Keratinocyte (primary cell): Measurements from ENCODE around the gene BOC. TPM values are rescaled to one million over a fixed set of nuclear protein-coding genes. Genes with fewer than 3 reads are reported as not detected.

Experiments used
- DNase-seq: peaks from one replicate; pipeline ENCODE4 v3.0.0-alpha.2; 2011; ENCODE audit warnings: low read depth, missing footprints, low spot score
- FAIRE-seq: peaks from 2 replicates; lab custom pipeline; 2011; peaks lifted over from hg19 to GRCh38; lab: Jason Lieb, UNC
- H2AFZ ChIP-seq: 2 replicates; pipeline ENCODE4 v1.6.0; 2012; ENCODE audit warnings: low read length, control low read depth, inconsistent platforms; ENCODE audit not compliant: control insufficient read depth
- H3K27ac ChIP-seq: 2 replicates; pipeline ENCODE4 v1.5.1; 2011; ENCODE audit warnings: low read length; ENCODE audit not compliant: control insufficient read depth, insufficient read depth
- H3K27me3 ChIP-seq: 3 replicates; pipeline ENCODE4 v1.6.0; 2011; ENCODE audit warnings: low read length; ENCODE audit not compliant: control insufficient read depth, insufficient read depth; ENCODE audit errors: extremely low read depth
- H3K36me3 ChIP-seq, 2 experiments: 2 replicates in 1 of 2; 3 replicates in 1 of 2; pipeline ENCODE4 v1.5.1; 2011; ENCODE audit warnings: low read length in 2 of 2, mild to moderate bottlenecking in 1 of 2; ENCODE audit not compliant: control insufficient read depth in 2 of 2, insufficient read depth in 2 of 2; ENCODE audit errors: extremely low read depth in 1 of 2
- H3K4me1 ChIP-seq: 3 replicates; pipeline ENCODE4 v1.5.1; 2011; ENCODE audit warnings: low read length; ENCODE audit not compliant: control insufficient read depth, insufficient read depth; ENCODE audit errors: extremely low read depth
- H3K4me2 ChIP-seq: 3 replicates; pipeline ENCODE4 v1.6.0; 2011; ENCODE audit warnings: low read depth, low read length; ENCODE audit not compliant: control insufficient read depth, insufficient read depth; ENCODE audit errors: extremely low read depth
- H3K4me3 ChIP-seq, 3 experiments: fragments of 200-600 bp in 1 of 3; sonication (generic) in 1 of 3; 2 replicates in 2 of 3; 3 replicates in 1 of 3; pipeline ENCODE4 v1.5.1; 2011 to 2016; ENCODE audit warnings: low read length in 3 of 3, mild to moderate bottlenecking in 3 of 3, control low read depth in 2 of 3, inconsistent platforms in 1 of 3, low read depth in 1 of 3, mixed read lengths in 1 of 3, mixed run types in 1 of 3, moderate library complexity in 1 of 3; ENCODE audit not compliant: control insufficient read depth in 2 of 3, insufficient read depth in 2 of 3; ENCODE audit errors: extremely low read depth in 1 of 3
- H3K79me2 ChIP-seq: 2 replicates; pipeline ENCODE4 v1.6.0; 2012; ENCODE audit warnings: low read length; ENCODE audit not compliant: control insufficient read depth, insufficient read depth
- H3K9ac ChIP-seq: 3 replicates; pipeline ENCODE4 v1.6.0; 2011; ENCODE audit warnings: low read length; ENCODE audit not compliant: control insufficient read depth, insufficient read depth; ENCODE audit errors: extremely low read depth
- H3K9me1 ChIP-seq: 3 replicates; pipeline ENCODE4 v1.6.0; 2011; ENCODE audit warnings: low read length; ENCODE audit not compliant: control insufficient read depth, insufficient read depth; ENCODE audit errors: extremely low read depth
- H3K9me3 ChIP-seq: 2 replicates; pipeline ENCODE4 v1.5.1; 2012; ENCODE audit warnings: low read depth, low read length; ENCODE audit not compliant: control insufficient read depth
- H4K20me1 ChIP-seq: 3 replicates; pipeline ENCODE4 v1.6.0; 2011; ENCODE audit warnings: low read length; ENCODE audit not compliant: control insufficient read depth, insufficient read depth; ENCODE audit errors: extremely low read depth
- EZH2 ChIP-seq: IDR thresholded peaks from one replicate; pipeline ENCODE4 v1.6.1; 2012; ENCODE audit warnings: inconsistent platforms, mild to moderate bottlenecking, low read length, moderate library complexity
- dilution Hi-C: fragments of 300-500 bp; cut with MboI; formaldehyde crosslinking; loops from one replicate; pipeline ENCODE4 v1.7.0; 2020; ENCODE audit warnings: low sequenced_read_pairs; ENCODE audit not compliant: extremely low pct_ligation_motif_present
- polyA plus RNA-seq, 5 experiments: library from polyadenylated mRNA; depleted of rRNA in 3 of 5; stranded (reverse) in 3 of 5; stranded (forward) in 1 of 5; unstranded in 1 of 5; fragments of >200 nt; gene quantifications; 1 replicate in 1 of 5; 2 replicates in 3 of 5; 3 replicates in 1 of 5; pipeline versions ENCODE4 v1.2.1 to v1.2.3, GENCODE V29; 2011 to 2012; ENCODE audit warnings: missing spikeins in 2 of 5, low read depth in 1 of 5, low replicate concordance in 1 of 5
- TF ChIP-seq, protein P1 (sequence below), 3 experiments: IDR thresholded peaks in 1 of 3; conservative IDR thresholded peaks in 1 of 3; optimal IDR thresholded peaks in 1 of 3; 2 replicates in 2 of 3; 3 replicates in 1 of 3; pipeline versions ENCODE3 to v1.5.1; 2011; ENCODE audit warnings: low read length in 3 of 3, mild to moderate bottlenecking in 3 of 3, moderate library complexity in 2 of 3, control low read depth in 1 of 3, inconsistent platforms in 1 of 3; ENCODE audit not compliant: insufficient read depth in 2 of 3; ENCODE audit errors: extremely low read depth in 1 of 3

Gene BOC
- polyA plus RNA-seq, 1 donor (not counting 4 experiments of a cell fraction or from before 2014, with no cell fraction given): 11.2 TPM

DNA sequence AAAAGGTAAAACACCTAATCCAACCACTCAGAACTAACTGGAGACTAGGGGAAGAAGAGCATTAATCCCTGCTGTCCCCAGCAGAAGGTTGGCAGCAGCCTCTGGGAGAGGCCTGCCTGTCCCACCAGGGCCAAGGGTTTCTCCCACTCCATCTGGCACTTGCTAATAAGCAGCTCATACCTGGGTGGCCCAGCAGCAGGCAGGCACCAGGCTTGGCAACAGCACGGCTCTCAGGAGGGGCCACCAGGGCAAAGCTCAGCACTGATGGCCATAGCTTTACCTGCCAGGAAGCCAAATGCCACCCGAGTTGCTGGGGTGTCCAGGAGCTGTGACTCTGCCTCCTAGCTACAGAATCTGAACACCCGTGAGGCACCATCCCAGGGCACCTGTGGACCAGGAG, 58.3 kb downstream of the BOC start:
- Histone ChIP-seq H3K36me3 (peaks cover 0 to 1% of the 10 kb centered on the region in 2 experiments), H3K4me2 (no peak overlapping the region), H2AFZ (no peak overlapping the region), H3K79me2 (no peaks in the 10 kb centered on the region), H3K4me3 (no peak overlapping the region), H3K27ac (no peak overlapping the region), H4K20me1 (no peaks in the 10 kb centered on the region), H3K9ac (no peak overlapping the region), H3K27me3 (no peaks in the 10 kb centered on the region), H3K4me1 (peaks cover 12% of the 10 kb centered on the region), H3K9me3 (no peaks in the 10 kb centered on the region), H3K9me1 (no peaks in the 10 kb centered on the region)
- FAIRE-seq (no peak), DNase-seq (no peak)
- dilution Hi-C loops: no loop called here
- TF ChIP-seq, protein P1, sequence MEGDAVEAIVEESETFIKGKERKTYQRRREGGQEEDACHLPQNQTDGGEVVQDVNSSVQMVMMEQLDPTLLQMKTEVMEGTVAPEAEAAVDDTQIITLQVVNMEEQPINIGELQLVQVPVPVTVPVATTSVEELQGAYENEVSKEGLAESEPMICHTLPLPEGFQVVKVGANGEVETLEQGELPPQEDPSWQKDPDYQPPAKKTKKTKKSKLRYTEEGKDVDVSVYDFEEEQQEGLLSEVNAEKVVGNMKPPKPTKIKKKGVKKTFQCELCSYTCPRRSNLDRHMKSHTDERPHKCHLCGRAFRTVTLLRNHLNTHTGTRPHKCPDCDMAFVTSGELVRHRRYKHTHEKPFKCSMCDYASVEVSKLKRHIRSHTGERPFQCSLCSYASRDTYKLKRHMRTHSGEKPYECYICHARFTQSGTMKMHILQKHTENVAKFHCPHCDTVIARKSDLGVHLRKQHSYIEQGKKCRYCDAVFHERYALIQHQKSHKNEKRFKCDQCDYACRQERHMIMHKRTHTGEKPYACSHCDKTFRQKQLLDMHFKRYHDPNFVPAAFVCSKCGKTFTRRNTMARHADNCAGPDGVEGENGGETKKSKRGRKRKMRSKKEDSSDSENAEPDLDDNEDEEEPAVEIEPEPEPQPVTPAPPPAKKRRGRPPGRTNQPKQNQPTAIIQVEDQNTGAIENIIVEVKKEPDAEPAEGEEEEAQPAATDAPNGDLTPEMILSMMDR (optimal IDR thresholded peaks at IDR 0.05 in 1 of 3, IDR thresholded peaks at IDR 0.05 in 1 of 3, conservative IDR thresholded peaks at IDR 0.05 in 1 of 3; ENCODE audit: extremely low read depth in 1 of 3, insufficient read depth in 2 of 3, low read length in 3 of 3): no peak
- TF ChIP-seq EZH2: no peak

DNA sequence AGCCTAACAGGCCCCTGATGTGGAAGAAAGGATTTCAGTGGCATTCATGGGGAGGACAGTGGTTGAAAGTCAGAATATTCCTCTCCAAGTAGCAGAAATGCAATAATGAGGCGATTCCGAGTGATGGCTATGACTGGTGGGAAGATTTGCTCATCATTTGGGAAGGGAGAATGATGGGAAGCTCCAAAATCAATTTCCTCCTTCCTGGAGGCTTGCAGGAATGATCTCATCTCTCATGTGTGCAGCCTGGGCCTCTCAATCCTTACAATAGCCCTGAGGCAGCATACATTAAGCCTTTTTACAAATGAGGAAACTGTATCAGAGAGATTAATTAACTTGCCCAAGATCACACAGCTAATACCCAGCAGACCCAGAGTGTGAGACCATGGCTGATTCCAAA, 58.7 kb downstream of the BOC start:
- H3K4me1 ChIP-seq: peaks cover 12% of the 10 kb centered on the region

More for the DNA sequence above, 58.7 kb downstream of the BOC start:
- dilution Hi-C loops: no loop called here
- Histone ChIP-seq H3K9me1 (no peaks in the 10 kb centered on the region), H4K20me1 (no peaks in the 10 kb centered on the region), H3K4me3 (no peak overlapping the region), H3K36me3 (peaks cover 0 to 2% of the 10 kb centered on the region in 2 experiments), H2AFZ (no peak overlapping the region), H3K9ac (no peak overlapping the region), H3K79me2 (no peaks in the 10 kb centered on the region), H3K9me3 (no peaks in the 10 kb centered on the region), H3K4me2 (no peak overlapping the region), H3K27me3 (no peaks in the 10 kb centered on the region), H3K27ac (no peak overlapping the region)
- DNase-seq (no peak), FAIRE-seq (no peak)
- TF ChIP-seq EZH2: no peak
- TF ChIP-seq, protein P1 (optimal IDR thresholded peaks at IDR 0.05 in 1 of 3, IDR thresholded peaks at IDR 0.05 in 1 of 3, conservative IDR thresholded peaks at IDR 0.05 in 1 of 3; ENCODE audit: extremely low read depth in 1 of 3, insufficient read depth in 2 of 3, low read length in 3 of 3): no peak
